Glomerular visceral epithelial cell (primary cell): ENCODE data around the gene GRIN3B.

Experiments used
- DNase-seq: peaks from one replicate; pipeline ENCODE4 v3.0.0-alpha.2; 2016; ENCODE audit errors: extremely low spot score

The GRIN3B gene

DNA sequence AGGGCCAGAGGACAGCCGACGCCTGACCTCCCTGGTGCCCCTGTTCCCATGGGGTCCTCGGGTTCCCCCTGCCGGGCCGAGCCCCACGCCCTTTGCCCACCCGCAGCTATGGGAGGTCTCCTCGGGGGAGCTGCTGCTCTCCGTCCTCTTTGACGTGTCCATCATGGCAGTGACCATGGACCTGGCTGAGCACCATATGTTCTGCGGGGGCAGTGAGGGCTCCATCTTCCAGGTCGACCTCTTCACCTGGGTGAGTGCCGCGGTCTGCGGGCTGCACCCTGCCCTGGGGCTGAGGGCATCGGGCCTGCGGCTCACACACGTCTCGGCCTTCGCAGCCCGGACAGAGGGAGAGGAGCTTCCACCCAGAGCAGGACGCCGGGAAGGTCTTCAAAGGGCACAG, 9.5 kb upstream of the GRIN3B start:
- DNase-seq: no peak

DNA sequence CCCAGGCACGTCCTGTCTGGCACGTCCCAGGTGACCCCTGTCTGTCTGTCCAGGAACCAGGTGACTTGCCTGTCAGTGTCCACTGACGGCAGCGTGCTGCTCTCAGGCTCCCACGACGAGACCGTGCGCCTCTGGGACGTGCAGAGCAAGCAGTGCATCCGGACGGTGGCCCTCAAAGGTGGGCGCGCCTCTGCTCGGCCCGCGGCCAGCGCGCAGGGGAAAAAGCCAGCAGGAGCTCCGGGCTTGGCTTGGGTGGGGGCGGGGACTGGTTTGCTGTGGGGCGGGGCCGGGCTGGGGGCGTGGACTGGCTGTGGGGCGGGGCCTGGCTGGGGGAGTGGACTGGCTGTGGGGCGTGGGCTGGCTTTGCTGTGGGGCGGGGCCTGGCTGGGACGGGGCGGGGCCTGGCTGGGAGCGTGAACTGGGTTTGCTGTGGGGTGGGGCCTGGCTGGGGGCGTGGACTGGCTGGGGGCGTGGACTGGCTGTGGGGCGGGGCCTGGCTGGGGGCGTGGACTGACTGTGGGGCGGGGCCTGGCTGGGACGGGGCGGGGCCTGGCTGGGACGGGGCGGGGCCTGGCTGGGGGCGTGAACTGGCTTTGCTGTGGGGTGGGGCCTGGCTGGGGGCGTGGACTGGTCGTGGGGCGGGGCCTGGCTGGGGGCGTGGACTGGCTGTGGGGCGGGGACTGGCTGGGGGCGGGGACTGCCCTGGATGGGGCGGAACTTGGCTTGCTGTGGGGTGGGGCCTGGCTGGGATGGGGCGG, 8.9 kb upstream of the GRIN3B start:
- DNase-seq: peak; percentile 51

- no peak for DNase-seq
Observed at GRCh38 chr19:991932-992669, 8.1 kb upstream of the GRIN3B start.

DNA sequence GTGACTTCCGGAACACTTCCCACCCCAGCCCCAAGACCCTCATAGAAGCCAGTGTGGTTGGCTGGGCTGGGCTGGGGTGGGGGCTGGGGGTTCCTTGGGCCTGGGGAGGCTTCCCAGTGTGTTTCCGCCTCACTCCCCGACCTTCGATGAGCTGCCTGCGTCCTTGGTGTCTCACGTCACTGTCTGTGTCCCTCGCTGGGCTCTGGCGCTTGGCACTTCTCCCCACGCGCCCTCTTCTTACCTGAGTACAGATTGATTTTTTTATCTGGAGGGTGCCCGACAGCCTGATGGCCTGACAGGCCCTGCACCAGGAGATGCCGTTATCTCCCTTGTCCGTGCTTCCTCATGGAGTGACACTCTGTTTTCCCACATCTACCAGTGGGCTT, 7.6 kb upstream of the GRIN3B start:
- no peak for DNase-seq

DNA sequence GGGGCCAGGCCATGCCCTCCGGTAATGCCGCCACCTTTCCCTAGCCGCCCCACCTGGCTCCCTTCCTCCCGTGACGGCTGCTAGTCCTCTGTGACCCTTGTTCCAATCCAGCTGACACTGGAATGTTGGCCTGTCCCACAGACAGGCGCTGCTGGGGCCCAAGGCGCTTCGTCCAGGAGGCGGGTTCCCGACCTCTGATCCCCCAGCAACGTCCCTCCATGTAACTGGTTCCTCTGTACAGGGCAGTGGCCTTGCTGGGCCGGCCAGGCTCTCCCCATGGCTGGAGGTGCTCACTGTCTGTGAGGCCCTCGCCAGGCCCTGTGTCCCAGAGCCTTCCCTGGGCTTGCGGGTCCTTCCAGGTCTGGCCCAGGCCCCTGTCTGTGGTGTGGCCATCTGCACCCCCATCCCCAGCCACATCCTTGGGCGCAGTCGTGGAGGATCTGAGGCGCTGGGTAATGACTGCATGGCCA, 6.8 kb upstream of the GRIN3B start:
- no peak for DNase-seq

GRCh38 chr19:993831-994393, 6.3 kb upstream of the GRIN3B start:
- no peak for DNase-seq

DNA sequence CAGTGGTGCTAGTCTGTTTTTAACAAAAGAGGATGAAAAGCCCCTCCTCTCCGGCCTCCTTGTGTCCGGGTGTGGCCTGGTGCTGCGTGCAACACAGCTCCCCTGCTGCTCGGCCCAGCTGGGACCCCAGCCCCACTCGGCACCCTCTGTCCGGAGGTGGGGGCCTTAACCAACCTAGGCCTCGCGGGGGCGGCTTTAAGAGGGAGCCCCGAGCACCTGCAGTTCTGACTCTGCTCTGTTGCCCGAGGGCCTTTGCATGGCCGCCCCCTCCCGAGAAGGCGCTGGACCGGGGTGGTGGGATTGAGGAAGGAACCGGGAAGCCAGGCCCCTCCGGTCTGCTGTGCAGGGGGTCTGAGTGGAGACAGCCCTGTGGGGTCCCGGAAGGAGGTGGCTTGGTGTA, 5.7 kb upstream of the GRIN3B start:
- DNase-seq: no peak

DNA sequence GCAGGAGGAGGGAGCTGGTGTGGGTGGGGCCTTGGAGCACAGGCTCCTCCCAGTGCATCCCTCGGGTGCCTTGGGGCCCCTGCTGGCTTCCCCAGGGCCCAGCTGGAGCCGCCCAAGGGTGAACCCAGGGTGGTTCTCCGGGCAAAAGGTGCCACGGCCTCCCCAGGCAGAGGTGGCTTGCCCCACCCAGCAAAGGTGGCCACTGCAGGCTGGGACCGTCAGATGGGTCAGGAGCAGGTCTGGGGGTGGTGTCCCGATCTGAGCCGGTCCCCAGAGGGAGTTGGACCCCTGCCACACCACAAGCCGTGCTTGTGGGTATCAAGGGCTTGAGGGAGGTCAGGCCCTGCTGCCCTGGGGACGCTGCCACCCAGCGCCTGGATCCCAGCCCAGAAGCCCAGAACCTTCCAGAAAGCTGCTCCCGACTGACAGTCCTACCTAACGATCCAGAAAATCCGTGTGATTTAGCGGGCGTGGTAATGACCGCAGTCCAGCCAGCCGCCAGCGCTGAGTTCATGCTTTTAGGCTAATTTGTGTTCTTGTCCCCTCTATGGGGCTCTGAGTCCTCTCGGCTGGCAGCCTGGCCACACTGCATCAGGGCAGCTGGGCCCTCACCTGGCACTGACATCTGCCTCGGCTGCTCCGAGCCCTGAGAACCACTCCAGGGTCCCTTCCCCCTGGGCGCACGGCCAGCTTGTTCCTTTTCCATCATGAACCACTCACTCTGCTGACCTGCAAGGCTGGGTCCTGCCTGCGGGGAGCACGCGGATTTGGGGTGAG, 5.0 kb upstream of the GRIN3B start:
- DNase-seq: peak; percentile 97

DNA sequence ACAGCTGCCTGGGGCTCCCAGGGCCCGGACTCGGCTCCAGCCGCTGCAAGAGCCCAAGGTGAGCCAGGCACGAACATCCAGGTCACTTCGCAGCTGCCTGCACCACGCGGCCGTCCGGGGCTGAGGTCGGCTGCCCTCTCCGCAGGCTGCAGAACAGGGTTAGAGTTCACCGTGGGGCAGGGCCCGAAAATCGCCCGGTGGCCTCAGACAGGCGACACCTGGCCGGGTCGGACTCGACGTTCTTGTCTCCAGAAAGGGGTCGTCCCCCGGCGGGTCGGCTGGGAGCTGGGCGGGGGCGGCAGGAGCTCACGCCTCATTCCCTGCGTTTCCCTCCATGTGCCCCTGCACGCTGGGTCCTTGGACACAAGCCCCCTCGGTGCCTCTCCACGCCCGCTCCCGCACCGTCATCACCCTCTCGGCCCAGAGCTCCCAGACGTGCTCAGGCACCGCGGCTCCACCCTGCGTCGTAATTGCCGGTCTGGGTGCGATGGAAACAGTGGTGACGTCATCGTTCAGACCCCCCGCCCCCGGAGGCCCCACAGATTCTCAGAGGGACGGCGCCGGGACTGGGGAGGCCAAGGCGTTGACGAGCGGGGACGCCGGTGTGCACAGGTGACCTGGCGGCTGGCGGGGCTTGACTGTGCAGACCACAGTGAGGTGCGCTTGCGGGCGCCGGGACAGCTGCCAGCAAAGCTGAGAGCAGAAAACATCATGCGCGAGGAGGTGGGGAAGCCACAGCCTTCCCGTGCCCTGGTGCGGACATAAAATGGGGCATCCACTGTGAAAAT, 4.0 kb upstream of the GRIN3B start:
- peak; percentile 70 for DNase-seq

- DNase-seq: no peak
Observed at GRCh38 chr19:998064-998463, 2.2 kb upstream of the GRIN3B start.

GRCh38 chr19:999379-999719, 870 bp upstream of the GRIN3B start:
- DNase-seq: no peak

DNA sequence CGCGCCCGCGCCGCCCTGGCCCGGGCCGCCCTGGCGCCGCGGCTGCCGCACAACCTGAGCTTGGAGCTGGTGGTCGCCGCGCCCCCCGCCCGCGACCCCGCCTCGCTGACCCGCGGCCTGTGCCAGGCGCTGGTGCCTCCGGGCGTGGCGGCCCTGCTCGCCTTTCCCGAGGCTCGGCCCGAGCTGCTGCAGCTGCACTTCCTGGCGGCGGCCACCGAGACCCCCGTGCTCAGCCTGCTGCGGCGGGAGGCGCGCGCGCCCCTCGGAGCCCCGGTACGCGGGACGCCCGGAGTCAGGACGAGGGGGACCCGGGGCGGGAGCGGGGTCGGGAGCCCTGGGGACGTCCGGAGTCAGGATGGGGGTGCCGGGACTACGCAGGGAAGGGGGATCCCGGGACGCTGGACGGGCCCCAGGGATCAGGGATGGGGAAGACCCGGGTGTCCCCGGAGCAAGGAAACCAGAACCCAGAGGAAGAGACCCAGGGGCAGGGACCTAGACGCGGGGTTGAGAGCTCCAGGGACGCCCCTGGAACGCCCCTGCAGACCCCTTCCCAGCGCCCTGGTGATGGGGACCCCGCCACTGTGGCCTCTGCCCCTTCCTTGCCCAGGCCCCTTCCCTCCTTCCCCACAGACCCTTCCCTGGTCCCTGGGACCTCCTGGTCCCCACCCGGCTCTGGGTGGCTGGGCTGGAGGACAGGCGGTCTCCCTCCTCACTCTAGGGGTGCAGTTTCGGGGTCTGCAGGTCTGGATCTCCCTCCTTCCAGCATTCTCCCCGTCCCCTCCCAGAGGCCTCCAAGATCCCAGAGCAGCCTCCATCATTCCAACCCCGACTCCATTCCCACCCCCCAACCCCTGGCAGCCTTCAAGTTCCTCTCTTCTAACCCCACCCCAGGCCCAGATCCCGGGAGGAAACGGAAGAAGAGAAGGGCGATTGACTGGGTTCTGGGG, 645 bp downstream of the GRIN3B start:
- no peak for DNase-seq

DNA sequence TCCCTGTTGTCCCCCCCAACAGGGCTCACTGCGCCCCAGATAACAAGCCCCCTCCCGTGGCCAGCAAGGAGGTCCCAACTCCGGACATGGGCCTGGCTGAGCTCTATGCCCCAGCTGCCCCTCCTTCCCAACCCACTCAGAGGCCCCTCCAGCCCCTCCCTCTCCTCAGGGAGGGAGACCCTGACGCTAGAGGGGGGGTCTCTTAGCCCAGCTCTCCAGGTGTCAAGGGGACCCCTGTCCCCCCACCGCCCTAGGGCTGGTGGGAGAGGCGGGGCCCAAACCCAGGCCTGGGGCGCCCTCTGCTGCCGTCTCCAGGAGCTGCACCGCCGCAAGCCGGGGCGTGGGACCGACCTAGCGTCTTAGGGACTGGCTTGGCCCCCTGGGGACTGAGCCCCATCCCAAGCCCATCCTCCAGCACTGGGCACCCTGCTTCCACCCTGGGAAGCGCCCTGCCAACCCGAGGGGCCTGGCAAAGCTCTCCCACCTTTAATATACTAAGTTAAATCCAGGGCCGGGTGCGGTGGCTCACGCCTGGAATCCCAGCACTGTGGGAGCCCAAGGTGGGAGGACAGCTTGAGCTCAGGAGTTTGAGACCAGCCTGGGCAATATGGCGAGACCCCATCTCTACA, 1.4 kb downstream of the GRIN3B start:
- DNase-seq: peak; percentile 53

- DNase-seq: no peak
Observed at GRCh38 chr19:1002600-1002999, 2.4 kb downstream of the GRIN3B start.

GRCh38 chr19:1003283-1003682, 3.1 kb downstream of the GRIN3B start:
- DNase-seq: no peak

- no peak for DNase-seq
Observed at GRCh38 chr19:1004204-1004802, 4.1 kb downstream of the GRIN3B start.

GRCh38 chr19:1004803-1005664, 4.8 kb downstream of the GRIN3B start:
- no peak for DNase-seq

- DNase-seq: no peak
Observed at GRCh38 chr19:1006711-1007398, 6.6 kb downstream of the GRIN3B start.
